H1 (cell line): Measurements from ENCODE around the gene ATOH1. TPM values are rescaled to one million over a fixed set of nuclear protein-coding genes. Genes with fewer than 3 reads are reported as not detected.

ENCODE experiments used
- CTCF ChIA-PET: fragments of 300-600 bp; sonication (Branson Sonifier 250); formaldehyde crosslinking; loops from one replicate; lab custom pipeline; 2021; ENCODE audit not compliant: partially characterized antibody; lab: Charles Lee
- POLR2A ChIA-PET: fragments of 300-600 bp; sonication (Branson Sonifier 250); formaldehyde crosslinking; loops from one replicate; lab custom pipeline; 2021; ENCODE audit warnings: inconsistent platforms; ENCODE audit not compliant: partially characterized antibody; lab: Charles Lee
- DNase-seq, 2 experiments: peaks; one replicate each; pipeline versions ENCODE4 v3.0.0 to v3.0.0-alpha.2; 2010 to 2022; ENCODE audit warnings: low spot score in 2 of 2, low read depth in 1 of 2, mixed read lengths in 1 of 2
- FAIRE-seq: peaks from 2 replicates; lab custom pipeline; 2011; peaks lifted over from hg19 to GRCh38; lab: Jason Lieb, UNC
- H2AFZ ChIP-seq: 2 replicates; pipeline ENCODE4 v1.8.1; 2012; ENCODE audit warnings: low read length, inconsistent platforms
- H2AK5ac ChIP-seq: 2 replicates; pipeline ENCODE4 v1.6.1; 2013; ENCODE audit warnings: low read depth, low read length
- H2BK120ac ChIP-seq: replicated peaks from 2 replicates; pipeline ENCODE3; 2013; ENCODE audit warnings: low read depth, low read length, inconsistent platforms
- H2BK12ac ChIP-seq: 2 replicates; pipeline ENCODE4 v1.6.1; 2013; ENCODE audit warnings: low read depth, low read length
- H2BK15ac ChIP-seq: 2 replicates; pipeline ENCODE4 v1.6.1; 2013; ENCODE audit warnings: low read length
- H2BK20ac ChIP-seq: 2 replicates; pipeline ENCODE4 v1.6.1; 2013; ENCODE audit warnings: low read length
- H2BK5ac ChIP-seq: 2 replicates; pipeline ENCODE4 v1.6.1; 2013; ENCODE audit warnings: low read depth, low read length
- H3K14ac ChIP-seq: 2 replicates; pipeline ENCODE4 v1.6.1; 2013; ENCODE audit warnings: inconsistent platforms; ENCODE audit not compliant: insufficient read length
- H3K18ac ChIP-seq: 2 replicates; pipeline ENCODE4 v1.6.1; 2013; ENCODE audit warnings: low read length; ENCODE audit errors: extremely low read depth
- H3K23ac ChIP-seq: 2 replicates; pipeline ENCODE4 v1.6.1; 2013; ENCODE audit warnings: inconsistent platforms; ENCODE audit not compliant: insufficient read length
- H3K23me2 ChIP-seq: 2 replicates; pipeline ENCODE4 v1.6.1; 2013; ENCODE audit warnings: low read depth, low read length
- H3K27ac ChIP-seq: 2 replicates; pipeline ENCODE4 v1.6.1; 2011; ENCODE audit warnings: low read depth, low read length, inconsistent platforms
- H3K27me3 ChIP-seq, 4 experiments: replicated peaks in 1 of 4; 1 replicate in 1 of 4; 2 replicates in 3 of 4; pipeline versions ENCODE4 v1.6.1 to v1.8.1; 2011 to 2013; ENCODE audit warnings: low read length in 3 of 4, mild to moderate bottlenecking in 3 of 4, inconsistent platforms in 2 of 4, mixed read lengths in 2 of 4, moderate library complexity in 1 of 4; ENCODE audit not compliant: control insufficient read depth in 3 of 4, insufficient read depth in 3 of 4; ENCODE audit errors: extremely low read depth in 1 of 4
- H3K36me3 ChIP-seq, 4 experiments: 2 replicates each; pipeline versions ENCODE4 v1.6.1 to v1.8.1; 2011 to 2013; ENCODE audit warnings: mild to moderate bottlenecking in 4 of 4, low read length in 3 of 4, moderate library complexity in 2 of 4, control low read depth in 1 of 4, inconsistent platforms in 1 of 4; ENCODE audit not compliant: insufficient read depth in 4 of 4, control insufficient read depth in 2 of 4
- H3K4ac ChIP-seq: replicated peaks from 2 replicates; pipeline ENCODE3; 2013; ENCODE audit warnings: low read length, low read depth, mixed read lengths, inconsistent platforms; ENCODE audit not compliant: insufficient read length
- H3K4me1 ChIP-seq, 4 experiments: replicated peaks in 1 of 4; 1 replicate in 1 of 4; 2 replicates in 3 of 4; pipeline versions ENCODE4 v1.6.1 to v1.8.1; 2011 to 2013; ENCODE audit warnings: low read length in 3 of 4, inconsistent platforms in 2 of 4, mixed read lengths in 1 of 4; ENCODE audit not compliant: insufficient read depth in 4 of 4, control insufficient read depth in 3 of 4
- H3K4me2 ChIP-seq, 2 experiments: 2 replicates each; pipeline versions ENCODE4 v1.6.1 to v1.8.1; 2011 to 2013; ENCODE audit warnings: low read depth in 2 of 2, low read length in 2 of 2, control low read depth in 1 of 2, inconsistent platforms in 1 of 2, mild to moderate bottlenecking in 1 of 2; ENCODE audit not compliant: insufficient read depth in 1 of 2
- H3K4me3 ChIP-seq, 4 experiments: fragments of 200-600, 300-600 bp in 1 of 4; sonication (generic), shearing (Covaris generic), sonication (Bioruptor Twin) in 1 of 4; 2 replicates each; pipeline versions ENCODE4 v1.5.1 to v1.8.1; 2011 to 2016; ENCODE audit warnings: low read length in 4 of 4, low read depth in 3 of 4, control low read depth in 2 of 4, inconsistent platforms in 2 of 4, mild to moderate bottlenecking in 2 of 4, mixed read lengths in 1 of 4, moderate library complexity in 1 of 4; ENCODE audit not compliant: insufficient read depth in 2 of 4; ENCODE audit errors: extremely low read depth in 1 of 4
- H3K56ac ChIP-seq: replicated peaks from 2 replicates; pipeline ENCODE3; 2013; ENCODE audit warnings: low read depth, mild to moderate bottlenecking, mixed read lengths, low read length, inconsistent platforms; ENCODE audit not compliant: insufficient read length
- H3K79me1 ChIP-seq: 2 replicates; pipeline ENCODE4 v1.6.1; 2013; ENCODE audit warnings: low read depth, low read length, control low read depth
- H3K79me2 ChIP-seq, 2 experiments: 2 replicates each; pipeline versions ENCODE4 v1.6.1 to v1.8.1; 2012 to 2013; ENCODE audit warnings: low read length in 2 of 2, mild to moderate bottlenecking in 2 of 2, inconsistent platforms in 1 of 2; ENCODE audit not compliant: insufficient read depth in 2 of 2, control insufficient read depth in 1 of 2
- H3K9ac ChIP-seq, 4 experiments: replicated peaks in 1 of 4; 1 replicate in 1 of 4; 2 replicates in 3 of 4; pipeline versions ENCODE4 v1.6.1 to v1.8.1; 2011 to 2013; ENCODE audit warnings: low read depth in 3 of 4, low read length in 3 of 4, control low read depth in 2 of 4, mild to moderate bottlenecking in 2 of 4, moderate library complexity in 2 of 4, inconsistent platforms in 1 of 4; ENCODE audit errors: extremely low read depth in 1 of 4
- H3K9me3 ChIP-seq, 2 experiments: 2 replicates each; pipeline versions ENCODE4 v1.6.1 to v1.8.1; 2012 to 2013; ENCODE audit warnings: mild to moderate bottlenecking in 2 of 2, moderate library complexity in 2 of 2, control low read depth in 1 of 2, inconsistent platforms in 1 of 2, low read depth in 1 of 2, low read length in 1 of 2, mixed read lengths in 1 of 2; ENCODE audit not compliant: insufficient read depth in 2 of 2
- H4K20me1 ChIP-seq, 2 experiments: replicated peaks in 1 of 2; 2 replicates each; pipeline versions ENCODE3 to v1.8.1; 2011 to 2013; ENCODE audit warnings: inconsistent platforms in 2 of 2, low read length in 2 of 2, mild to moderate bottlenecking in 1 of 2; ENCODE audit not compliant: insufficient read depth in 2 of 2, control insufficient read depth in 1 of 2
- H4K5ac ChIP-seq: 2 replicates; pipeline ENCODE4 v1.6.1; 2013; ENCODE audit warnings: low read length, low read depth, mixed read lengths, inconsistent platforms; ENCODE audit not compliant: insufficient read length
- H4K8ac ChIP-seq: 2 replicates; pipeline ENCODE4 v1.8.0; 2013; ENCODE audit warnings: mild to moderate bottlenecking, moderate library complexity, low read length, inconsistent platforms; ENCODE audit not compliant: insufficient read depth; ENCODE audit errors: extremely low read depth
- H4K91ac ChIP-seq: replicated peaks from 2 replicates; pipeline ENCODE3; 2013; ENCODE audit warnings: low read length, mixed read lengths, inconsistent platforms; ENCODE audit not compliant: insufficient read length
- E2F6 ChIP-seq: IDR thresholded peaks from 2 replicates; pipeline ENCODE4 v1.6.1; 2012; ENCODE audit warnings: inconsistent platforms
- EP300 ChIP-seq, 2 experiments: IDR thresholded peaks; 1 replicate in 1 of 2; 2 replicates in 1 of 2; pipeline ENCODE4 v1.6.1; 2011 to 2012; ENCODE audit warnings: low read depth in 2 of 2, low read length in 2 of 2, mild to moderate bottlenecking in 2 of 2, borderline replicate concordance in 1 of 2, inconsistent platforms in 1 of 2, moderate library complexity in 1 of 2
- JUN ChIP-seq: IDR thresholded peaks from 2 replicates; pipeline ENCODE4 v1.6.1; 2011; ENCODE audit warnings: low read depth, mild to moderate bottlenecking, improper control_type of control experiment, low read length
- MAX ChIP-seq: IDR thresholded peaks from 2 replicates; pipeline ENCODE4 v1.6.1; 2012; ENCODE audit warnings: inconsistent platforms
- NRF1 ChIP-seq: IDR thresholded peaks from 2 replicates; pipeline ENCODE4 v1.6.1; 2011; ENCODE audit warnings: mild to moderate bottlenecking, low read depth, low read length, improper control_type of control experiment
- TAF7 ChIP-seq: optimal IDR thresholded peaks from 2 replicates; pipeline ENCODE3; 2011; ENCODE audit warnings: low read depth, mild to moderate bottlenecking, inconsistent platforms, low read length, moderate library complexity, borderline replicate concordance
- TEAD4 ChIP-seq: IDR thresholded peaks from 2 replicates; pipeline ENCODE4 v1.6.1; 2012; ENCODE audit warnings: low read depth, low read length, inconsistent platforms, mixed read lengths
- WGBS, 2 experiments: shearing (Covaris generic) in 1 of 2; methylation state at CpG; one replicate each; pipeline versions ENCODE4 v1.1.6 to v1.1.7; 2013 to 2015; ENCODE audit warnings: low lambda C conversion rate in 2 of 2, mixed read lengths in 2 of 2, inconsistent platforms in 1 of 2, low coverage in 1 of 2, missing lambda C conversion rate in 1 of 2; ENCODE audit not compliant: insufficient replicate concordance in 2 of 2, insufficient coverage in 1 of 2, insufficient read length in 1 of 2; ENCODE audit errors: extremely low coverage in 1 of 2, missing lambda C conversion rate in 1 of 2; 5-methylcytosine and 5-hydroxymethylcytosine counted together
- polyA plus RNA-seq, 7 experiments: library from polyadenylated mRNA; depleted of rRNA in 3 of 7; stranded (reverse) in 5 of 7; unstranded in 2 of 7; fragments of >200 nt in 5 of 7; fragments of 200-250 nt in 2 of 7; gene quantifications; 1 replicate in 5 of 7; 2 replicates in 1 of 7; 4 replicates in 1 of 7; pipeline versions ENCODE4 v1.2.1 to v1.2.3, GENCODE V29; 2011 to 2013; ENCODE audit warnings: missing spikeins in 2 of 7, mixed read lengths in 2 of 7
- total RNA-seq: library from RNA; stranded (reverse); fragmentation: NEBNext Ultra II Directional; extraction: Animal tissue kit (Norgen Biotek cat#: 25700); gene quantifications from 2 replicates; pipeline ENCODE4 v1.2.1, GENCODE V29; 2021

The ATOH1 gene
- total and polyA plus RNA-seq, 2 of the 8 experiments (the other 6 are each of a cell fraction or from before 2014, with no cell fraction given): 0.12 to 0.76 TPM

- Histone ChIP-seq H3K79me1 (no peaks in the 10 kb centered on the region), H3K9me3 (no peaks in the 10 kb centered on the region), H2BK120ac (no peak overlapping the region), H4K91ac (no peak overlapping the region), H3K27ac (no peak overlapping the region), H3K18ac (no peak overlapping the region), H2AFZ (no peak overlapping the region), H2BK20ac (no peak overlapping the region), H2BK15ac (no peak overlapping the region), H3K23ac (no peak overlapping the region), H2BK5ac (no peak overlapping the region), H4K8ac (no peak overlapping the region), H4K20me1 (no peaks in the 10 kb centered on the region), H3K4me2 (no peak overlapping the region), H3K4ac (no peak overlapping the region), H3K56ac (no peak overlapping the region), H3K36me3 (no peaks in the 10 kb centered on the region), H3K79me2 (no peaks in the 10 kb centered on the region), H3K23me2 (no peaks in the 10 kb centered on the region), H3K14ac (no peak overlapping the region), H4K5ac (no peak overlapping the region), H2BK12ac (no peak overlapping the region), H3K4me1 (no peaks in the 10 kb centered on the region), H2AK5ac (no peak overlapping the region), H3K4me3 (no peak overlapping the region), H3K27me3 (no peaks in the 10 kb centered on the region), H3K9ac (no peak overlapping the region)
- FAIRE-seq: no peak
- 88% methylated on average over 1 of the region's 1 CpG; no CpG with 5 or more reads in 1 of the 2 experiments for WGBS, 2 experiments
- ChIA-PET POLR2A (no interaction called here), CTCF (interaction anchor here (1.0 kb wide), 1 partner anchor 24 kb away, joined by 3 read pairs; no protein-coding TSS in a partner anchor)
- DNase-seq: no peak
- TF ChIP-seq E2F6 (no peak), MAX (no peak), TAF7 (no peak), EP300 (IDR thresholded peaks at IDR 0.05; ENCODE audit: borderline replicate concordance in 1 of 2, low read depth in 2 of 2, low read length in 2 of 2) (no peak), TEAD4 (no peak), NRF1 (no peak), JUN (no peak)
These were observed 27.4 kb downstream of the ATOH1 start for GRCh38 chr4:93855926-93856325.
